GM18502 (cell line): ENCODE data around the gene LRIG1.

Source experiments
- ATAC-seq: cut with Tn5 transposase; IDR thresholded peaks from one replicate; pipeline ENCODE4 v1.9.1; 2021; ENCODE audit warnings: mild to moderate bottlenecking; ENCODE audit not compliant: unreplicated experiment, poor library complexity

Gene LRIG1

DNA sequence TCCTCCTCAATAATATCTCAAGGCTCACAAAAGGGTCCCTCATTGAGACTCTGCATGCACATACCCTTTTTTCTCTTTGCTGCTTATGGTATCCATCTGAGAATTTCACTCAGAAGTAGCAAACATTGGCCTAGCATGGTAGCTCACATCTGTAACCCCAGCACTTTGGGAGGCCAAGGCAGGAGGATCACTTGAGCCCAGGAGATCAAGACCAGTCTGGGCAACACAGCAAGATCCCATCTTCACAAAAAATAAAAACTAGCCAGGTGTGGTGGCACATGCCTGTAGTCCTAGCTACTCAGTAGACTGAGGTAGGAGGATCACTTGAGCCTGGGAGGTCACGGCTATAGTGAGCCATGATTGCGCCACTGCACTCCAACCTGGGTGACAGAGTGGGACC is 11.7 kb downstream of the LRIG1 start:
- ATAC-seq, result no peak

DNA sequence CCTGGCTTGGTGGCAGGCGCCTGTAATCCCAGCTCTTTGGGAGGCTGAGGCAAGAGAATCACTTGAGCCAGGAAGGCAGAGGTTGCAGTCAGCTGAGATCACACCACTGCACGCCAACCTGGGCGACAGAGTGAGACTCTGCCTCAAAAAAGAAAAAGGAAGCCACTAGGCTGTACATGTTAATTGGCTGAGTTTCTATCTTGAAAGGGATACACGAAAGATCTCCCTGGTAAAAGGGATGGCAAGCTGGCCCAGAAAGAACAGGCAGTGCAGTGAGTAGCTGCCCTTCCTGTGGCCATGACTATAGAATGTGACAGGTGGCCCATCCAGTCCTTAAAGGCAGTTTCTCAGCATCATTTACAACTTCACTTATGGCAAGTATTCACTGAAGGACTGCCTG is 12.3 kb downstream of the LRIG1 start:
- no peak for ATAC-seq

DNA sequence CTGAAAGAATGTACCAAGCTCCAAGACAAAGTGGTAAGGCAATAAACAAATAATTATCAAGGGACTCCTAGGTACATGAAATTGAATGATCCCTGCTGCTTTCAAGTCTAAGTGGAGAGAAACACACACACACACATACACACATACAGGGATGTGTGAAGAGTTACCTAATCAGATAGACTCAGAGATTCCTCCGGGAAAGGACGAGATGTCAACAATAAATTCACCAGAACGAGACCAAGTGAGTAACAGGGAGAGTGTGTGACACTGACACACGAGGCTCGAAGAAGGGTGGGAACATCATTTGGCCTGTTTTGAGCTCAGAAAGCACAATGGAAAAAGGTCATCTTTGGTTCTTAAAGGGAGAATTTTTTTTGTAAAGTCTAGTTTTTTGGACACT is 13.4 kb downstream of the LRIG1 start:
- ATAC-seq, result no peak

DNA sequence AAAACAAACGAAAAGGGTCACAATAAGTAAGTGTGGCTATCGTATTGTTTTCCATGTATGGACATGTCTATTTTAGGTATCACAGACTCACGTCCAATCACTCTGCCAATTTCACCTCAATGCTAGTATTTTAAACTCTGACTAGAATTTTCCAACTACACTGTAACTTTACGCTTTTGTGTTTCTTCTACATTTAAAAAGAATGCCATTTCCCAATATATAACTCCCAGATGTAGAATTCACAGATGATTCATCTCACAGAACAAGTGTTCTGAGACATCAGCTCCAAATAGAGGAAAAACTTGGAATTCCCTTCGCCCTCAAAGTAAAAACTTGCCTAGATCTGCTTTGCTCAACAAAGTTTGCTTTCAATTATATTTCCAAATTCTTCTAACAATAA is 14.2 kb downstream of the LRIG1 start:
- no peak for ATAC-seq

DNA sequence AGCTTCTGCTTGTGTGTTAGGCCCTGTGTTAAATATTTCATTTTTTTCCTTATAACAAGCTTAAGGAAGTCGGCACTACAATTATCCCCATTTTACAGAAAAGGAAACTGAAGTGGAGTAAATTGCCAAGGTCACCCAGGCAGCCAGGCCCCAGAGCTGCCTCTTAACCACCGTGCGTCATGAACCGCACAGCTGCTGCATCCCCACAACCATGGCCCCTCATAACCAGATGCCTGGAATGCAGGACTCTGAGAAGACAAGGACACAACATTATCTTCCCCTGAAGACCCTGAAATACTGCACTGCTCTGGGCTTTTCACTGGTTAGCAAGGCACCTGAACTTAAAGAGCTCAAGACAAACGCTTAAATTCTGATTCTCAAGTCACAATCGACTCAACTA is 14.6 kb downstream of the LRIG1 start:
- no peak for ATAC-seq

DNA sequence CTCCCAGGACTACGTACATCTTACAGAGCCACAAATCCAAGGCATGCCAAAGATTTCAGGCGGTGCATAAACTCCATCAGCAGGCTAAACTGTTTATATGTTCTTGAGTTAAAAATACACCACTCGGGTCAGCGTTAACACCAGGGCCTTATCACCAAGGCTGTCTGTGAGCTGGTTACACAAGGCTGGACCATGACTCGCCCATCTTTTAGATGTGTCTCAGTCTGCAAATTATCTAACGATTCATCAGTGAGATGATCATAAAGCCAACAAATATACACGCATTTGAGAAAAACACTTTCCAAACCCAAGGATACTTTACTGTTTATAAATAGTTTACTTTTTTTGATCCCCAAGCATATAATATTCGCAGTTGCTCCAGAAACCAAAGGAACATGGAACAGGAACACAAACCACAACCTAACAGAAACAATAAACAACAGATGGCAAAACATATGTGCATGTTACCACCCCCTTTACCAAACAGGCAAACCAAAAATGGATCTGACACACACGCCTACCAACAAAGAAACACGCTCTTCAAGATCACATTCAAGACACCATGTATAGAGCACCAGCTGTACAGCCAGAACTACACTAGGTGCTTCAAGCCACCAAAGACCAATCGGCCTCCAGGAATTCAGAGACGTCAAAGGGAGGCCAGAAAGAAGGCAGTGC is 15.4 kb downstream of the LRIG1 start:
- ATAC-seq, result no peak

DNA sequence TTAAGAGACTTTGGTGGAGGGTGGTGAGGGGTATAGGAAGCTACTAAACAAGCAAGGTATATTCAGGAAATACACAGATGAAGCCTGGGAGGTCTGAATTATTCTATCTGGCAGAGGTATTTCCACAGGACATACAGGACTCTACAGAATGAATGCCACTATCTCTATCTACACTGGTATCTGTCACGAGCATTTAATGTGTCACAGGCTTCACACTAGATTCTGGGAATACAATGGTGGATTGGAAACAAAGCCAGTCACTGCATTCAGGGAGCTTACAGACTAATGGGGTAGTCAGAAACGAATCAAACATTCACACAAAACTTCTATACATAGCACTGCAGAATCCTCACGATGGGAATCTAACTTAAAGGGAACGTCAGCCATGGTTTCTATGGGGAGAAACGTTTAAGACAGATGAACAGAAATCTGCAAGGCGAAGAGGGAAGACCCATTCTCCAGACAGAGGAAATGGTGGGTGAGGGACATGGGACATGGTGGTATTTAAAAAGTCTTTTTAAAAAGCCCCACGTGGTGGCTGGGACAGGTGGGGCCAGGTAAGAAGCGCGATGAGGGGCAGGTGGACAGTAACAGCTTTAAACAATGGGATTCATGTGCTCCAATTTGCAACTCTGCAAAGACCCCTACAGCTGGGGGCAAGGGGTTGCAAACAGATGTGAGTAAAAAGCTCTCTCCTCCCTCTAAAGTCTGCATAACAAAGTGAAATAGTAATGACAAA is 16.5 kb downstream of the LRIG1 start:
- ATAC-seq, result no peak

DNA sequence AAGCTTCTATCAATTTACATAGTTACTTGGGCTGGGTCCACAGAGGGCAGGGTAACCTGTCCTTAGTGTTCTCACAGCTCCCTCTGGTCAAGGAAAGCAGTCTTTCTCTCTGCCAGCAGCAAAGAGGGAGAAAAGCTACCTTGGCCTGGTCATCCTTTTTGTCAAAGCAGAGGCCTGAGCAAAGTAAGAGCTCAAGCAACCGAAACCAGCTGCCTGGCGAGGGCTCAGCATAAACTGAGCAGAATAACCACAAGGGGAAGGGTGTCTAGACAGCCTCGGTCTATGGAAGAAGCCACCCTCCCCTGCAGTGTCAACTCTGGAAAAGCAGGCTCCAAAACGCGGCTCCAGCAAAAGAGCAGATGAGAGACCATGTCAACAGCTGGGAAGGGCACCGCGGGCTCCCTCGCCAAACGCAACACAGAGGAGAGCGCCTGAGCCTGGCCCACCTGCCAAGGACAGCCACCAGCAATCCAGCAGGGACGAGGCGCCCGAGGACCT is 17.4 kb downstream of the LRIG1 start:
- ATAC-seq, result peak; percentile 46

DNA sequence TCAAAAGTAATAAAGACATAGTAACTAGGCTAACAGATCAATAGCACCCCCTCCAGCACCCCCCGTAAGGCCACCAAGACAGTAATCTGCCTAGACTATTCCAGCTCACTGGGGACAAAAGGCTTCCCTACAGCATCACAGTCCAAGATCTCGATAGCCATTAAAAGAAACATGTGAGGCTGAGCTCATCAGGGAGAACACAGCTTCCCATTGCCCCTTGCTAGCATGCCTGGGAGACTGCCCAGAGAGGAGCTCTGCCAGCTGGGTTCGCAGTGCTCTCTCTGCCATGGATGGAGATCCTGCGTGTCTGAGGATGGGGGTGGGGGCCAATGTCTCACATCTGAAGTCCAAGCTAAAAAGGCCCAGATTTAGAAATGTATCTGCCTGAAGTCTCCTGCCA is 17.8 kb downstream of the LRIG1 start:
- ATAC-seq, result no peak

DNA sequence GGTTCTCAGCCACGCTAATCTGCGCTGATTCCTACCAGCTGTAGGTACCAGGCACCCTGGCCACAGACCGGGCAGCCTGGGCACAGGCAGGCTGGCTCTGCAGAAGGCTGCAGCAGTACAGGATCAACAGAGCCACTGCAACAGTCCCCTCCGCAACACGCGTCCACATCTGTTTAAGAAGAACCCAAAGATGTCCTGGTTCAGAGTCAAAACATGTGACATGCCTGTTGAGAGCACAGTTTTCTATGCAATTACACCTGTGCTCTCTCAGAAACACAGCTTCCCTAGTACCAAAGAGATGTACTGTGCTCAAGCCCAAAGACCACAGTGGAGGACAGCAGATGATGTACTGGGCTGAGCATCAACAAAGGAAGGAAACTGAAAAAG is 18.8 kb downstream of the LRIG1 start:
- no peak for ATAC-seq

DNA sequence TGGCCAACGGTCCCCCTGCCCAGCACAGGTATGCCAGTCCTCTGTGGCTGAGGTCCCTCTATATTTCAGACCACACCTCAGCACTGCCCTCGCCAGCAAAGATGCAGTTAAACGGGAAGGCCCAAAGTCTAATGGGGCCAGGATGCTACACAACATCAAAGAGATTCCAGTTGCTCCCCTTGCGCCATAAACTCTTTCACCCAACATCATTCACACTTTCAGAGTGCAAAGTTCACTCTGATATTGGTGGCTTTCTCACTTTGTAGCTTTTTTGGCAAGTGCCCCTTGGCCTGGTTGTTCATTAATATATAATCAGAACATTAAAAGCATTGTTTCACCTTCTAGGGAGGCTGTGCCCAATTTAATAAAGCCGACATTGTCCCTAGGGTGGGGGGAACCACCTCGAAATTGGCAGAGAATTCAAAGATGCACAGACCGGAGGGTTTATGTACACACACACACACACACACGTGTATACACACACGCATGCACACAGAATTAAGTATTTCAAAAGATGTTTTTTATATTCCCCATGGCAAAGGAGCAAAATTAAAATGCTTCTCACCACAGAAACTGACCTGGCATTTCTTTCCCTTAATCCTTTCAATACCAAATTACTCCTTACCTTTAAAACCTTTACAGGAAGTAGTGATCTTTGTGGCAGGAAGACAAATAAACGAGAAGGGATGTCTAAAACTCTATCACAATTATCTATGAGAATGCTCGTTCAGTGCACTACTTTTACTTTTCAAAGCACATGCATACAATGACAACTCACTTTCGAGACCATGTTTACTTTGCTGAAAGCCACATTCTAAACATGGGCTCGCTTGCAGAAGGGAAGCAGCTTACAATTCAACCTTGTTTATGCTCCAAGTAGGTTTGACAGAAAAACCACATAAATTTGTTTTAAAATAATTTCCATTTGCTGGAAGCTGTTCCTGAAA is 19.5 kb downstream of the LRIG1 start:
- ATAC-seq, result peak; percentile 14

DNA sequence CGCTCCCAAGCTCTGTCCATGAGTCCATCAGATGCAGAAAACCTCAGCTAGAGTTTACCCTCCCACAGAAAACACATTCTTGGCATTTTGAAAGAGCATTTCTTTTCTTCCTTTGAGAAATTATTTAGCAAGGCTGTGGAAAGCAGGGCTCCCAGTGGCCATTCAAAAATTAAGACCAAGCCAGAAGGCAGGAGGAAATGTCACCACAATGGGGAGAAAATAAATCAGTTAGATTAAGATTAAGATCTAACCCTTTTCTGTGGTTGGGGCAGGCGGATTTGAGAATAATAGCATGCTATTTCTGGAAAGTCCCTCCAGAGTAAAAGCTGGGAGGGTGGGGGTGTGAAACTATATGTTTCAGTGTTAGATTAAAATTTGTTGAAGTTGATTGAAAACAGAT is 20.2 kb downstream of the LRIG1 start:
- ATAC-seq, result peak; percentile 55

DNA sequence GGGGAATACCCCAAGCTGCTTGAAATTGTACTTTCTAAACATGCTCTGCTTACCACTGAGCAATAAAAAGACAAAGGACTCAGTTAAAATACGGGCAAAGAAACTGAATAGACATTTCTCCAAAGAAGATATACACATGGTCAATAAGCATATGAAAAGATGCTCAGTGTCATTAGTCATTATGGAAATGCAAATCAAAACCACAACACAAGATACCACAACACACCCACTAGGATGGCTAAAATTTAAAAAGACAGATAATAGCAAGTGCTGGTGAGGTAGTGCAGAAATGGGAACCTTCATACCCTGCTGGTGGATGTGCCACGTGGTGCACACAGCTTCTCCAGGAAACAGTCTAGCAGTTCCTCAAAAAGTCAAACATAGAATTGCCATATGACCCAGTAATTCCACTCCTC is 21.3 kb downstream of the LRIG1 start:
- ATAC-seq, result peak; percentile 51

DNA sequence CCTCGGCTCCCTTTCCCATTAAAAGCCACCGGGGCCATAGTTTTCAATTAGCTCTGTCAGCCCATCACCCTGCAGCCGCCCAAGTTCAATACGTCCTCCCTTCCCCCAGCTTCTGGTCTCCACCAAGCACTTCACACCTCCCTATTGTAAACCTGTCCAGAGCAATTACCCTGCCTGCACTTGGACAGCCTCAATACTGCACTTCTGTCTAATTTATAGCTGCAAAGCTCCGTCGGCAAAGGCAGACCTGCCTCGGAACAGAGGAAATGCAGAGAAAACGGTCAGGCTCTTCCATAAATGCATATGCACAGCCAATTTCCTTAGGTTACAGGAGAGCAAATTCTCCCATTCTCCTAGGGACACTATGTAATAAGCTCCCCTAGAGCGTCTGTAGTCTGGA is 21.9 kb downstream of the LRIG1 start:
- ATAC-seq, result no peak

DNA sequence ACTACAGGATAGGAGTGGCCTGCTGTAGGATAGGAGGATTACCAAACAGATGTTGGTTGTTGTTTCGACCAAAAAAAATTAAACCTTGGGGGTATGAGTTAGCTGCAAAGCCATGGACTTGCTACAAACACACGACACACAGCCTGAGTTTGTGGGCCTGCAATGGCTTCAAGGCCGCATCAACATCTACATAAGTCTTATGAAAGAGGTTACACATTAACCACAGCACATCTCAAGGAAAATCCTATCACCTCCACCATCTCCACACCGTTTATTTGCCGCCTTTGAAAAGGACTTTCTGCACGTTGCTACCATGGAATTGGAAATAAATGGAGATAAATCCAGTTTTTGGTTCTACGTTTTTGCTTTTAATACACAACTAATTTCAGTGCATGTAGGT is 23.0 kb downstream of the LRIG1 start:
- no peak for ATAC-seq

DNA sequence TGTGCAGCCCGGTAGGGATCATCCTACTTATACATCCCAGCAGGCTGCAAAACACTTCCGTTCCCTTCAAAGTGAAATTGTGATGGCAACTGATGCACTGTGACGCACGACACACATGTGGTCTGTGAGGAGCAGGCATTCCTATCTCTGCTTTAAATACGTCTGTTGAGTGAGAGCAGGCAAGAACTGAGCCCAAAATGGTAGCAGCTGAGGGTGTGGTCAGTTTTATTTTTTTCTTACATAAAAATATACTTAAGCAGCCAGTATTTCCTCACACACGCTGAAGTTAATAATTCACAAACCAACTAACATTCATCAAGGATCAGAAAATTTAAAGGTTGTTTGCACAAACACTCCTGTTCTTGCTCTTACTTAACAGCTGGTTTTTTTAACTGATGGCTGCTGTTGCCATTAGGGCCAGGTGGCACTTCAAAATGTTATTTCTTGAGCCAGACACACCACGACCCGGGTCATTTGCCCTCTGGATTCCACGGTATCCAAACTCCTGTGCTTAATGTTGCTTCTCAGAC is 23.9 kb downstream of the LRIG1 start:
- ATAC-seq, result no peak

DNA sequence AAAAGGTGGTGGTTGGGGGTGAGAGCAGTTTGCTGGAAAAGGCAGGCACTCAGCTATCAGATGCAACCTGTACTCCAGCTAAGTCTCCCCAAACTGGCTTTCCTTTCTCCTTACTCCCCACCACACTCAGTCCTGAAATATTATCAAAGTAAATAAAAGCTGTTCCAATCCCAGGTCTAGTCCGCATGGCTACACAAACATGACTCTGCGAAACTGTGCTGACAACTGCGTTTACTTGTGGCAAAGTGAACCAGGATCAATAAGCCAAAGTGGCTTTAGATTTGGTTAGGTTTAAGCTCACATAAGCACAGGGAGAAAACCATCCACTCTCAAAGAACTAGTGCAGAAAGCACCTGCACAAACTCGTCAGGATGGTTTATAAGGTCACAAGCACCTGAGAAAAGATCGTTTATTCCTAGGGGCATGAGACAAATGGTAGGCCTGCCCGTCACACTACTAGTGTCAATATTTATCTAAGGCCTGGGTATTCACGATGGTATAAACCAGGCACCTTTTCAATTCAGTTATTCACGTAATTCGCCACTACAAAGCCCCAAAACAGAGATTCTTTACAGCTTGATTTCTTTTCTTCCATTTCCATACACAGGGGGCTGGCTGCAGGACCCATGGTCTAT is 25.3 kb downstream of the LRIG1 start:
- no peak for ATAC-seq

DNA sequence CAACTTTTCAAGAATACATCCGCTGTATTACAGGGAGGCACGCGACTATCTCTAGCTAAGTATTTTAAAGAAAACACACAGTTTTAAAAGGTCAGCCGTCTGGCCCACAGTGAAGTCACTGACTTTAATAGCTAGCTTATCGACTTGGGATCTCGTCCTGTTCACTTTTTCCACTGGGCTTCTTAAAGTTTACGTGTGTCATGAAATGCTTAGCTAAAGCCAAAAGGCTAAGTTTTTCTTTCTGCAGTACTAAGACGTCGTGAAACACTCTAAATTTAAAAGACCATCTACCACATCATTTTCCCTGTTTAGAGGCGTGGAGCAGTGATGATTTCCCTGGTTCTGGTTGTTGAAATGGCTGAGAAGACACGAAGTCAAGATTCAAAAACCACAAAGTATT is 27.1 kb downstream of the LRIG1 start:
- ATAC-seq, result no peak

DNA sequence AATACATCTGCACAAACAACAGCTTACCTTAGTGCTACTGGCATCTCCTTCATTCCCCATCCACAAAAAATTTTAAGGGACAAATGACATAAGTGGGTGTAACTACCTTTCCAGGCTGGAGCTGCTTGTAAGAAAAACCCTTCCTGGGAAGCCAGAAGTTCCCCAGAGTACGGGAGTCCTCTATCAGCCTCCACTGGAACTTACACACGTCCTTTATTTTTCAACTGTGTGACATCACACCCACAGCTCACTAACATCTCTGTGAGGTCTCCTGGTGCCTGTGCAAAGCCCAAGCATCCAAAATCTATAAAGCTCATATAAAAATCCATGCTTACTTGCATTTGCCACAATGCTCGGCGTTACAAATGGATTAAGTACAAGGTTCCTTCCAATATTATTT is 27.6 kb downstream of the LRIG1 start:
- ATAC-seq, result no peak
